ENCODE data around the gene BRME1. TPM values are rescaled to one million over a fixed set of nuclear protein-coding genes. Genes with fewer than 3 reads are reported as not detected.
A peak's percentile ranks its signal among the peaks of the same experiment; 100 is the strongest.

Gene BRME1
- total and polyA plus RNA-seq, 9 donors = 0.57 to 3.7 (median 2.3) TPM

DNA sequence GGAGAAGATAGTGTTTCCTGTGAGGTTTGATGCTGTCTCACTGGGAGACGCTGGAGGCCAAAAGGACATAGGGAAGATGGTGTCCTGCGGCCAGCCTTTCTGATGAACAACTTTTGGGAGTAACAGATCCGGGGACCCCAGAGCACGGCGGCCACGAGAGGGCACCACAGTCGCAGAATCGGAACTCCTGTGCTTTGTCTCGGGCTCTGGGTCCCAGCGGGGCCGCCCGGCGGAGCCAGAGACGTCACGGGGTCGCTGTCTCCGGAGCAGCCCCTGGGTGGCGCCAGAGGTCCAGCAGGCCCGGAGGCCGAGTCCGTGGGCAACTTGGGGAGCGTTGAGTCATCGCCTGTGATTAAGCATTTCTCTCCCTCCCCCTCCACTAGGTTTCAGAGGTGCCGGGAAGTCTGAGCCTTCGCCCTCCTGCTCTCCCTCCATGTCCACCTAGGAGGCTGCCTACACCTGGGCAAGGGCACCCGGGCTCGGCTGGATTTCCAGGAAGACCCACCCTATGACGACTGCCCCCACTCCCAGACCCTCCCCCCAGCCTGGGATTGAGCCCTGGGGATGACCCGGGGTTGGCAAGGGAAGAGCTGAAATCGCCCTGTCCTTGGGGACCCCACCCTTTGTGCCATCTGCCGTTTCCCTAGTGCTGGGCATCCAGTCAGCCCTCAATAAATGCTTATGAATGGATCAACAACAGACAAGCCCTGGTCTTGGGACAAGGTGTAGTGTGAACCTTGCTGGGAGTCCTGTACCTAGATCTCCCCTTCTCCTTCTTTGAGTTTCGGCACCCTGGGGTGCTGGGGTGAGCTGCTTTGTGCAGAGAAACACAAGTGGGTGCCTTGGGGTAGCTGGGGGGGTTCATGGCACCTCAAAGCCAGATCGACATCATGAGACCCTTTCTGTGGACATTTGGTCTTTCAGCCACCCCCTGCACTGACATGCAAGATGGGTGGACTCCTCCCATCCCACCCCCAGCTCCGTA, 25.6 kb downstream of the BRME1 start:
- Histone ChIP-seq H3K27ac (peak overlapping the region; percentile 3 to 60), H3K27me3 (no peaks in the 10 kb centered on the region), H3K4me3 (no peak overlapping the region), H3K36me3 (no peaks in the 10 kb centered on the region), H3K9me3 (no peaks in the 10 kb centered on the region), H3K4me1 (ENCODE audit: insufficient read depth) (peaks cover 7% of the 10 kb centered on the region)
- peak; percentile 93 to 98 (median 98) for DNase-seq
- intact Hi-C loops (cut with DNase I) = loop anchor here in 3 of 4 donors (2.0 to 5.0 kb wide), 2 partner anchors 192 to 194 kb away; partner anchors contain the start of gene MISP3 (in 2 of the 3)
- no peak for TF ChIP-seq EP300 (IDR thresholded peaks at IDR 0.05)
- peak; percentile 25 for TF ChIP-seq POLR2A (IDR thresholded peaks at IDR 0.05)
- TF ChIP-seq, protein P1, sequence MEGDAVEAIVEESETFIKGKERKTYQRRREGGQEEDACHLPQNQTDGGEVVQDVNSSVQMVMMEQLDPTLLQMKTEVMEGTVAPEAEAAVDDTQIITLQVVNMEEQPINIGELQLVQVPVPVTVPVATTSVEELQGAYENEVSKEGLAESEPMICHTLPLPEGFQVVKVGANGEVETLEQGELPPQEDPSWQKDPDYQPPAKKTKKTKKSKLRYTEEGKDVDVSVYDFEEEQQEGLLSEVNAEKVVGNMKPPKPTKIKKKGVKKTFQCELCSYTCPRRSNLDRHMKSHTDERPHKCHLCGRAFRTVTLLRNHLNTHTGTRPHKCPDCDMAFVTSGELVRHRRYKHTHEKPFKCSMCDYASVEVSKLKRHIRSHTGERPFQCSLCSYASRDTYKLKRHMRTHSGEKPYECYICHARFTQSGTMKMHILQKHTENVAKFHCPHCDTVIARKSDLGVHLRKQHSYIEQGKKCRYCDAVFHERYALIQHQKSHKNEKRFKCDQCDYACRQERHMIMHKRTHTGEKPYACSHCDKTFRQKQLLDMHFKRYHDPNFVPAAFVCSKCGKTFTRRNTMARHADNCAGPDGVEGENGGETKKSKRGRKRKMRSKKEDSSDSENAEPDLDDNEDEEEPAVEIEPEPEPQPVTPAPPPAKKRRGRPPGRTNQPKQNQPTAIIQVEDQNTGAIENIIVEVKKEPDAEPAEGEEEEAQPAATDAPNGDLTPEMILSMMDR (IDR thresholded peaks at IDR 0.05) = peak; percentile 94 to 99 (median 99)
- 6 to 7% (median 6%) methylated on average over 31 to 34 of the region's 34 CpGs for WGBS, 3 donors

DNA sequence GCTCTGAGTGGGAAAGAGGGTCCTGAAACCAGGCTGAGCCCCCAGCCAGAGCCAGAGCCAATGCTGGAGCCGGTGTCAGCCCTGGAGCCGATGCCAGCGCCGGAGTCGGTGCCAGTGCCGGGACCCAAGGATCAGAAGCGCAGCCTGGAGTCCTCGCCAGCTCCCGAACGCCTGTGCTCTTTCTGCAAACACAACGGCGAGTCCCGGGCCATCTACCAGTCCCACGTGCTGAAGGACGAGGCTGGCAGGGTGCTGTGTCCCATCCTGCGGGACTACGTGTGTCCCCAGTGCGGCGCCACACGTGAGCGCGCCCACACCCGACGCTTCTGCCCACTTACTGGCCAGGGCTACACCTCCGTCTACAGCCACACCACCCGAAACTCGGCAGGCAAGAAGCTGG, 28.6 kb downstream of the BRME1 start:
- TF ChIP-seq EP300 (IDR thresholded peaks at IDR 0.05) (no peak), POLR2A (IDR thresholded peaks at IDR 0.05) (no peak)
- TF ChIP-seq, protein P1 (IDR thresholded peaks at IDR 0.05) = no peak
- no peak overlapping the region for H3K4me3 ChIP-seq
- H3K36me3 ChIP-seq = no peaks in the 10 kb centered on the region
- intact Hi-C loops (cut with DNase I) = loop anchor here in 1 of 4 donors (10.0 kb wide), 1 partner anchor 283 kb away; no protein-coding TSS in a partner anchor
- H3K27me3 ChIP-seq = no peaks in the 10 kb centered on the region
- no peak for DNase-seq
- 85 to 89% (median 89%) methylated on average over 27 of the region's 27 CpGs for WGBS, 3 donors
- no peaks in the 10 kb centered on the region for H3K9me3 ChIP-seq
- no peak overlapping the region for H3K27ac ChIP-seq
- peaks cover 5% of the 10 kb centered on the region for H3K4me1 ChIP-seq (ENCODE audit: insufficient read depth)

DNA sequence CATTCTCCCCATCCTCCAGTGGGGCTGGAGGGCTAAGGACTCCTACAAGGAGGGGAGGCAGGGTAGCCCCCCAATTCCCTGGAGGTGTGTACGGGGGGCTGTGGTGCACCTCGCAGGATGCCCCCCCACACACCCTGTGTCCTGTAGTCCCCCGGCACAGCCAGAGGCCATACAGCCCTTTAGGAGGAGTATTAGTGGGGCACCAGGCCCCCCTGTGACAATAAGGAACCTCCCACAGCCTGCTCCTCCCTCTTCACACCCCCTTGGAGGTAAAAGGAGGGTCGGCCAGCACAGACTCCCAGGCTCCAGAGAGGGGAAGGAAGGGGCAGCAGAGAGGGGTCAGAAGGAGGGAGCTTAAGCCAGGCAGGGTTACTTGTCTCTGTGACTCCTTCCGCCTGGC, 29.1 kb downstream of the BRME1 start, which contains the start of gene NANOS3:
Gene NANOS3 (plus strand): TSS at position 301 of the 400 bp plus-strand sequence. CDS start 115 bp downstream, outside the sequence.
- Histone ChIP-seq H3K4me3 (no peak within 1 kb of the TSS), H3K27me3 (no peaks in the 10 kb centered on the region), H3K4me1 (ENCODE audit: insufficient read depth) (peaks cover 5% of the 10 kb centered on the region), H3K36me3 (no peaks in the 10 kb centered on the region), H3K9me3 (no peaks in the 10 kb centered on the region), H3K27ac (no peak within 1 kb of the TSS)
- WGBS, 3 donors = 36 to 43% (median 42%) methylated on average over 5 of the region's 5 CpGs
- intact Hi-C loops (cut with DNase I) = loop anchor here in 1 of 4 donors (10.0 kb wide), 1 partner anchor 282 kb away; no protein-coding TSS in a partner anchor
- TF ChIP-seq POLR2A (IDR thresholded peaks at IDR 0.05) = no peak
- no peak for DNase-seq

DNA sequence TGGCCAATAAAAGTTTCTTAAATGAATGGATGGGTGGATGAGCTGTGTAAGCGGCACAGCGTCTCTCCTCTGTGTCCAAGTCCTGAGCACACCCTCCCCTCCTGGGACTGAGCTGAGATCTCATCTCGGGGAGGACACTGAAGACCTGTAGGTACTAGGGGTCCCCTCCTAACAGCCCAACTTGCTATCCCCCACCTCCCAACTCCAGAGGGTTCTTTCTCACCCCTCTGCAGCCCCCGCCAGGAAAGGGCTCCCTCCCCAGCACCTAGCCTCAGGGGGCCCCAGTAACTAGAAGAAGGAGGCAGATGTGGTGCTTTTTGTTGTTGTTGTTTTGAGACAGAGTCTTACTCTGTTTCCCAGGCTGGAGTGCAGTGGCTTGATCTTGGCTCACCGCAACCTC, 30.1 kb downstream of the BRME1 start:
- WGBS, 3 donors = 95 to 98% (median 97%) methylated on average over 5 of the region's 5 CpGs
- TF ChIP-seq, protein P1 (IDR thresholded peaks at IDR 0.05) = no peak
- TF ChIP-seq POLR2A (IDR thresholded peaks at IDR 0.05) (no peak), EP300 (IDR thresholded peaks at IDR 0.05) (no peak)
- no peaks in the 10 kb centered on the region for H3K27me3 ChIP-seq
- no peak overlapping the region for H3K27ac ChIP-seq
- no peaks in the 10 kb centered on the region for H3K9me3 ChIP-seq
- DNase-seq = no peak
- H3K4me1 ChIP-seq (ENCODE audit: insufficient read depth) = peaks cover 5% of the 10 kb centered on the region
- no peaks in the 10 kb centered on the region for H3K36me3 ChIP-seq
- H3K4me3 ChIP-seq = no peak overlapping the region
- intact Hi-C loops (cut with DNase I) = loop anchor here in 1 of 4 donors (10.0 kb wide), 1 partner anchor 281 kb away; no protein-coding TSS in a partner anchor

All from ovary (tissue), 9 donors.